Ovary (tissue), 9 donors: ENCODE measurements around the gene IL17RA. TPM values are rescaled to one million over a fixed set of nuclear protein-coding genes. Genes with fewer than 3 reads are reported as not detected.

Source experiments
- DNase-seq, 5 donors: peaks; one replicate each; pipeline ENCODE4 v3.0.0-alpha.2; 2019 to 2020
- H3K27ac ChIP-seq, 2 donors: fragments of 200-600 bp; one replicate each; pipeline versions ENCODE4 v1.5.1 to v1.8.0; 2019 to 2022
- H3K27me3 ChIP-seq: fragments of 200-600 bp; one replicate; pipeline ENCODE4 v1.8.0; 2022
- H3K36me3 ChIP-seq: fragments of 200-600 bp; sonication (generic); one replicate; pipeline ENCODE4 v1.5.1; 2019
- H3K4me1 ChIP-seq: one replicate; pipeline ENCODE4 v1.8.1; 2013; ENCODE audit warnings: mild to moderate bottlenecking, moderate library complexity; ENCODE audit not compliant: insufficient read depth
- H3K4me3 ChIP-seq: fragments of 200-600 bp; sonication (generic); one replicate; pipeline ENCODE4 v1.5.1; 2017
- H3K9me3 ChIP-seq, 2 donors: fragments of 200-600 bp in 1 of 2; sonication (generic) in 1 of 2; one replicate each; pipeline versions ENCODE4 v1.5.1 to v1.8.1; 2013 to 2019; ENCODE audit warnings: mild to moderate bottlenecking in 1 of 2, moderate library complexity in 1 of 2
- EP300 ChIP-seq: sonication (generic); formaldehyde crosslinking; IDR thresholded peaks from one replicate; pipeline ENCODE4 v1.6.1; 2017; ENCODE audit warnings: antibody characterized with exemption
- POLR2A ChIP-seq: fragments of 450-650 bp; IDR thresholded peaks from one replicate; pipeline ENCODE4 v1.6.1; 2017; ENCODE audit warnings: antibody characterized with exemption, mild to moderate bottlenecking, moderate library complexity
- WGBS, 3 donors: extraction: QIAGEN DNeasy Blood & Tissue Kit in 1 of 3; methylation state at CpG; one replicate each; pipeline versions ENCODE4 v1.1.5 to v1.1.7; 2013 to 2017; 5-methylcytosine and 5-hydroxymethylcytosine counted together
- intact Hi-C, 4 donors: fragments of 100-400 bp; cut with DNase I; formaldehyde crosslinking; loops; one replicate each; pipeline versions ENCODE4 v1.11.0 to v1.15.1; 2022 to 2023
- polyA plus RNA-seq, 2 donors: library from polyadenylated mRNA; stranded (reverse); fragments of 200-250 nt in 1 of 2; fragments of 350-450 nt in 1 of 2; fragmentation: Illumina TruSeq in 1 of 2; extraction: RNeasy Lipid Tissue Mini Kit (QIAGEN cat#74804) in 1 of 2; gene quantifications; one replicate each; pipeline ENCODE4 v1.2.3, GENCODE V29; 2013 to 2014
- total RNA-seq, 7 donors: library from RNA; depleted of rRNA in 2 of 7; stranded (reverse); fragments of >200 nt in 2 of 7; fragmentation: NEBNext Ultra II Directional in 3 of 7; extraction: Animal tissue kit (Norgen Biotek cat#: 25700) in 3 of 7; gene quantifications; one replicate each; pipeline versions ENCODE4 v1.1.0 to v1.2.4, GENCODE V29; 2016 to 2023
- TF ChIP-seq, protein P1 (sequence below), 3 donors: fragments of 450-650 bp in 2 of 3; fragments of 200-600 bp in 1 of 3; IDR thresholded peaks; one replicate each; pipeline versions ENCODE4 v1.5.1 to v1.8.0; 2016 to 2022; ENCODE audit warnings: antibody characterized with exemption in 3 of 3, mild to moderate bottlenecking in 1 of 3
- donor health status: DM: no; HTN: no; CAD: no; lungs with moderate emphysema.
- donor health status: DM: no; HTN: no; CAD: no.
- donor health status: Bipolar disorder and iron deficiency.
- donor health status: DM: yes; HTN: yes; CAD: no.
- donor health status: DM: no; HTN: no; CAD: no.
- donor health status: DM: yes; HTN: yes; CAD: no.

IL17RA gene
- total and polyA plus RNA-seq, 9 donors = 6.4 to 18.1 (median 13.1) TPM

DNA sequence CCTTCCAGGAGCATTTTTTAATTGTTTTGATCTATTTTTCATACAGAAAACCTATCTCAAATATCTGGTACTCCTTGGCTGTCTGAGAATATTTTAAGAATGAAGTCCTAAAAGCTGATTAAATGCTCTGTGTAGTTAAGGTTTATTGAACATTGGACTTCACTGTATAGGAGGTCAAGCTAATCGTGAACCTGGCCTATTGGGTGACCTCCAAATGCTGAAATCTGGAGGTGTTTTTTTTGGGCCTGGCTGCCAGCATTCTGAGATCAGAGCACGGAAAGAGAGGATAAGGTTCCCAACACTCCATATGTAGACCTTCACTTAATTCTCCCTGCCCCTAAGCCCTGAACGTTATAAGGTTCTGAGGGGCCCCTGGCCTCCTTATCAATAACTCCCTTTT is 8.3 kb downstream of the IL17RA start:
- Histone ChIP-seq H3K27me3 (no peaks in the 10 kb centered on the region), H3K27ac (no peak overlapping the region), H3K36me3 (no peaks in the 10 kb centered on the region), H3K9me3 (no peaks in the 10 kb centered on the region), H3K4me3 (no peak overlapping the region), H3K4me1 (no peaks in the 10 kb centered on the region)
- WGBS, 3 donors = 53 to 64% (median 58%) methylated on average over 3 of the region's 3 CpGs
- no peak for DNase-seq
- intact Hi-C loops = loop anchor here in 1 of 4 donors (10.0 kb wide), 1 partner anchor 402 kb away; no protein-coding TSS in a partner anchor
- TF ChIP-seq, protein P1, sequence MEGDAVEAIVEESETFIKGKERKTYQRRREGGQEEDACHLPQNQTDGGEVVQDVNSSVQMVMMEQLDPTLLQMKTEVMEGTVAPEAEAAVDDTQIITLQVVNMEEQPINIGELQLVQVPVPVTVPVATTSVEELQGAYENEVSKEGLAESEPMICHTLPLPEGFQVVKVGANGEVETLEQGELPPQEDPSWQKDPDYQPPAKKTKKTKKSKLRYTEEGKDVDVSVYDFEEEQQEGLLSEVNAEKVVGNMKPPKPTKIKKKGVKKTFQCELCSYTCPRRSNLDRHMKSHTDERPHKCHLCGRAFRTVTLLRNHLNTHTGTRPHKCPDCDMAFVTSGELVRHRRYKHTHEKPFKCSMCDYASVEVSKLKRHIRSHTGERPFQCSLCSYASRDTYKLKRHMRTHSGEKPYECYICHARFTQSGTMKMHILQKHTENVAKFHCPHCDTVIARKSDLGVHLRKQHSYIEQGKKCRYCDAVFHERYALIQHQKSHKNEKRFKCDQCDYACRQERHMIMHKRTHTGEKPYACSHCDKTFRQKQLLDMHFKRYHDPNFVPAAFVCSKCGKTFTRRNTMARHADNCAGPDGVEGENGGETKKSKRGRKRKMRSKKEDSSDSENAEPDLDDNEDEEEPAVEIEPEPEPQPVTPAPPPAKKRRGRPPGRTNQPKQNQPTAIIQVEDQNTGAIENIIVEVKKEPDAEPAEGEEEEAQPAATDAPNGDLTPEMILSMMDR (IDR thresholded peaks at IDR 0.05) = no peak
- no peak for TF ChIP-seq POLR2A
- no peak for TF ChIP-seq EP300

DNA sequence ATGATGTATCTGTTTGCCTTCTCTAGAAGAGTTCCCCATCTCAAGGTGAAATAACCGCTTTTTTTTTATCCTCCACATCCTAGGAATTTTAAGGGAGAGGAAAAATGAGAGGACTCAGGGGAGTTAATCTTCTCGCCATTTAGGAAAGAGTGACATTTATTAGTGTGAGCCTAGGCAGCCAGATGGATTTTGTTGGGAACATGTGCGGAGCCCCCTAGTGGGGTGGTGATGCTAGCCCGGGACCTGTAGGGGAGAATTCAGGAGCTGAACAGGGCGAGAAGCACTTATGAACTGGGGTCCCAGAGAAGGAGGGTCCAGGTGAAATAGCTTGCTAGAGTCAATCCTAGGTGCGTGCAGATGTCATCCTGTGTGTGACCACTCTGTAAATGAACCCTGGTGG is 10.7 kb downstream of the IL17RA start:
- no peak for TF ChIP-seq POLR2A
- TF ChIP-seq, protein P1 (IDR thresholded peaks at IDR 0.05) = no peak
- TF ChIP-seq EP300 = no peak
- Histone ChIP-seq H3K4me1 (no peaks in the 10 kb centered on the region), H3K27ac (no peak overlapping the region), H3K36me3 (no peaks in the 10 kb centered on the region), H3K4me3 (no peak overlapping the region), H3K27me3 (no peaks in the 10 kb centered on the region), H3K9me3 (no peaks in the 10 kb centered on the region)
- WGBS, 3 donors = 75 to 88% (median 86%) methylated on average over 6 of the region's 6 CpGs
- no peak for DNase-seq
- intact Hi-C loops = loop anchor here in 1 of 4 donors (10.0 kb wide), 1 partner anchor 399 kb away; no protein-coding TSS in a partner anchor

DNA sequence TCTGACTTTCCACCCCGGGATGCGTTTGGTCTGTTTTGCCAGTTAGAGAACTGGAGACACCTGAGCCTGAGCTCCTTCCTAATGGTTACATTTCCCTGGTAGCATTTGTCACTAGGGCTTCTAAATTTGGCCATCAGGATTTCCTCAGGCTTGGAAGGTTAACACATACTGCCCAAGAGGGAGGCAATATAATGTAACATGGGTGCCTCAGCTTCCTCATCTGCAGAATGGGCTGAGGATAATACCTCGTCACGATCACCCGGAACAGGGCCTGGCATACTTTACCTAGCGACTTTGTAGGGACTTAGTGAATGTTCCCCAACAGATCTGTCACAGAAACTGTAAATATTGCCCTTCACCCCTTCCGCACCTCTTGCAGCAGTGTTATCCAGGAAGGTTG is 11.3 kb downstream of the IL17RA start:
- Histone ChIP-seq H3K4me3 (no peak overlapping the region), H3K9me3 (no peaks in the 10 kb centered on the region), H3K27ac (no peak overlapping the region), H3K4me1 (no peaks in the 10 kb centered on the region), H3K27me3 (no peaks in the 10 kb centered on the region), H3K36me3 (no peaks in the 10 kb centered on the region)
- WGBS, 3 donors = 92 to 95% (median 92%) methylated on average over 7 of the region's 7 CpGs
- intact Hi-C loops = loop anchor here in 1 of 4 donors (10.0 kb wide), 1 partner anchor 399 kb away; no protein-coding TSS in a partner anchor
- TF ChIP-seq, protein P1 (IDR thresholded peaks at IDR 0.05) = no peak
- no peak for TF ChIP-seq POLR2A
- TF ChIP-seq EP300 = no peak
- no peak for DNase-seq

DNA sequence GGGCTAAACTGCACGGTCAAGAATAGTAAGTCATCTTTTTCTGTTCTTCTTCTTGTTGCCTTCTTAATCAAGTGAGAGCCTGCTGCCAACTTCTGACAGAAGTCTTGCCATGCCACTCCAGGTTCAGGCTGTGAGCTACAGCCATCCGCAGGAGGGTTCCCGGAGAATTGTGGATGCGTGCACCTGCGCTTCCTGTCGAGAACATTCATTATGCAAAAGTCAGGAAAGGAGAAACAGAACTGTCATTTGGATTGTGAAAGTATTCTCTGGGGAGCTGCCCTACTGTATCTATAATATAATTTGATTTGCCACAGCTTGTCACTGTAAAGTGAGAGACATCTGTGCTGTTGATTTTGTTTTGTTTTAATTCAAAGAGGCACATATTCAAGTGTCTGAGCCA is 12.3 kb downstream of the IL17RA start:
- no peak overlapping the region for H3K27ac ChIP-seq
- DNase-seq = no peak

More for the DNA sequence above, 12.3 kb downstream of the IL17RA start:
- WGBS, 3 donors = 86 to 91% (median 87%) methylated on average over 6 of the region's 6 CpGs
- no peak for TF ChIP-seq EP300
- TF ChIP-seq, protein P1 (IDR thresholded peaks at IDR 0.05) = no peak
- no peak for TF ChIP-seq POLR2A
- no peak overlapping the region for H3K4me3 ChIP-seq
- no peaks in the 10 kb centered on the region for H3K9me3 ChIP-seq
- intact Hi-C loops = loop anchor here in 1 of 4 donors (10.0 kb wide), 1 partner anchor 398 kb away; no protein-coding TSS in a partner anchor
- no peaks in the 10 kb centered on the region for H3K4me1 ChIP-seq
- H3K36me3 ChIP-seq = no peaks in the 10 kb centered on the region
- no peaks in the 10 kb centered on the region for H3K27me3 ChIP-seq
